ENCODE results near the gene TMEM255B. TPM values are rescaled to one million over a fixed set of nuclear protein-coding genes. Genes with fewer than 3 reads are reported as not detected.

Gene TMEM255B
- total RNA-seq, 1 experiment from 2014 or later: not detected

DNA sequence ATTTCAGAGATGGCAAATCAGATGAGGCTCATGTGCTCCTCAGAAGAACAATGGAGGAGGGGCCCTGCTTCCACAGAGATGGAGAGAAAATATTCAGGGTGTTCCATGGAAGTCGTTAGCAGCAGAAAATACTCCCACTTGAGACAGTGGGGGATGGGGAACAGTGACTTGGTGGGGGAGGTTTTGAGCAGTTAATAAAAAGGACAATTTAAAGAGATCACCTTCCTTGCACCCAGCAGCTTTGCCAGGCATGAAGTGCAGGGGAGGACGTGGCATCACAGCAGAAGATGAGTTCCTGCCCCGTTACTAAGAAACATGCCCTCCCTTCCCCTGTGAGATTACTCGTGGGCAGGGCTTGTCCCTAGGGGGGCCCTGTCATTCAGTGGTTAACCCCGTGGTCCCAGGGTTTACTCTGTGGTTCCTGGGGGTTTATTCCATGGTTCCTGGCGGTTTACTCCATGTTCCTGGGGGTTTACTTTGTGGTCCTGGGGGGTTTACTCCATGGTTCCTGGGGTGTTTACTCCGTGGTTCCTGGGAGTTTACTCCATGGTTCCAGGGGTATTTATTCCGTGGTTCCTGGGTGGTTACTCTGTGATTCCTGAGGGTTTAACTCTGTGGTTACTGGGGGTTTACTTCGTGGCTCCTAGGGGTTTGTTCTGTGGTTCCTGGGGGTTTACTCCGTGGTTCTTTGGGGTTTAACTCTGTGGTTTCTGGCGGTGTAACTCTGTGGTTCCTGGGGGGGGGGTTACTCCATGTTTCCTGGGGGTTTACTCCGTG, 49.2 kb downstream of the TMEM255B start:
- TF ChIP-seq, protein P1, sequence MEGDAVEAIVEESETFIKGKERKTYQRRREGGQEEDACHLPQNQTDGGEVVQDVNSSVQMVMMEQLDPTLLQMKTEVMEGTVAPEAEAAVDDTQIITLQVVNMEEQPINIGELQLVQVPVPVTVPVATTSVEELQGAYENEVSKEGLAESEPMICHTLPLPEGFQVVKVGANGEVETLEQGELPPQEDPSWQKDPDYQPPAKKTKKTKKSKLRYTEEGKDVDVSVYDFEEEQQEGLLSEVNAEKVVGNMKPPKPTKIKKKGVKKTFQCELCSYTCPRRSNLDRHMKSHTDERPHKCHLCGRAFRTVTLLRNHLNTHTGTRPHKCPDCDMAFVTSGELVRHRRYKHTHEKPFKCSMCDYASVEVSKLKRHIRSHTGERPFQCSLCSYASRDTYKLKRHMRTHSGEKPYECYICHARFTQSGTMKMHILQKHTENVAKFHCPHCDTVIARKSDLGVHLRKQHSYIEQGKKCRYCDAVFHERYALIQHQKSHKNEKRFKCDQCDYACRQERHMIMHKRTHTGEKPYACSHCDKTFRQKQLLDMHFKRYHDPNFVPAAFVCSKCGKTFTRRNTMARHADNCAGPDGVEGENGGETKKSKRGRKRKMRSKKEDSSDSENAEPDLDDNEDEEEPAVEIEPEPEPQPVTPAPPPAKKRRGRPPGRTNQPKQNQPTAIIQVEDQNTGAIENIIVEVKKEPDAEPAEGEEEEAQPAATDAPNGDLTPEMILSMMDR (IDR thresholded peaks at IDR 0.05; ENCODE audit: unreplicated experiment): no peak
- no peak overlapping the region for H3K27ac Mint-ChIP-seq (ENCODE audit: unreplicated experiment)
- no peak overlapping the region for H3K4me3 Mint-ChIP-seq (ENCODE audit: low read depth, unreplicated experiment)
- peaks cover 2% of the 10 kb centered on the region for H3K9me3 Mint-ChIP-seq (ENCODE audit: low read depth, unreplicated experiment)
- H3K36me3 Mint-ChIP-seq (ENCODE audit: insufficient read depth, unreplicated experiment): no peaks in the 10 kb centered on the region
- no TSS peak for BruUV-seq (replicated peaks)
- intact Hi-C loops (cut with micrococcal nuclease; ENCODE audit: unreplicated experiment): no loop called here
- no peak for DNase-seq
- H3K27me3 Mint-ChIP-seq (ENCODE audit: unreplicated experiment): no peaks in the 10 kb centered on the region
- CTCF ChIA-PET: no interaction called here
- H3K4me1 Mint-ChIP-seq (ENCODE audit: low read depth, unreplicated experiment): no peaks in the 10 kb centered on the region

DNA sequence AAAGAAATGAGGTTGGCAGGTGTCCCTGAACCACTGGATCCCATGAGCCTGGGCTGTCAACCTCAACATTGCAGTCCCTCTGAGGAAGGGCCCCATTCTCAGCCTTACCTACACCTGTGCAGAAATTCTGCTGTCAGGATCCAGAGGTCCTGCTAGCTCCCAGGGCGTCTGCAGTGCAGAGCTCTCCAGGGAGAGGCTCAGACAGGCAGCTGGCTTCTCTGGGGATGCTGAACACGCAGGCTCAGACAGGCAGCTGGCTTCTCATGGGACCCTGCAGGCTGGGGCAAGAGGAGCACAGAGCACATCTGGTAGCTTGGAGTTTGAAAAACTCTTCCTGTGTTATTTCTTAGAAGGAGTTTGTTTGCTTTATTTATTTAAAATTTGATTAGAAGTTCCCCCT, 50.9 kb downstream of the TMEM255B start:
- TF ChIP-seq, protein P1 (IDR thresholded peaks at IDR 0.05; ENCODE audit: unreplicated experiment): no peak
- Mint-ChIP-seq H3K4me3 (ENCODE audit: low read depth, unreplicated experiment) (no peak overlapping the region), H3K36me3 (ENCODE audit: insufficient read depth, unreplicated experiment) (no peaks in the 10 kb centered on the region), H3K9me3 (ENCODE audit: low read depth, unreplicated experiment) (peaks cover 2% of the 10 kb centered on the region), H3K27ac (ENCODE audit: unreplicated experiment) (no peak overlapping the region), H3K27me3 (ENCODE audit: unreplicated experiment) (no peaks in the 10 kb centered on the region), H3K4me1 (ENCODE audit: low read depth, unreplicated experiment) (no peaks in the 10 kb centered on the region)
- intact Hi-C loops (cut with micrococcal nuclease; ENCODE audit: unreplicated experiment): no loop called here
- BruUV-seq (replicated peaks): no TSS peak
- CTCF ChIA-PET: no interaction called here
- DNase-seq: no peak

DNA sequence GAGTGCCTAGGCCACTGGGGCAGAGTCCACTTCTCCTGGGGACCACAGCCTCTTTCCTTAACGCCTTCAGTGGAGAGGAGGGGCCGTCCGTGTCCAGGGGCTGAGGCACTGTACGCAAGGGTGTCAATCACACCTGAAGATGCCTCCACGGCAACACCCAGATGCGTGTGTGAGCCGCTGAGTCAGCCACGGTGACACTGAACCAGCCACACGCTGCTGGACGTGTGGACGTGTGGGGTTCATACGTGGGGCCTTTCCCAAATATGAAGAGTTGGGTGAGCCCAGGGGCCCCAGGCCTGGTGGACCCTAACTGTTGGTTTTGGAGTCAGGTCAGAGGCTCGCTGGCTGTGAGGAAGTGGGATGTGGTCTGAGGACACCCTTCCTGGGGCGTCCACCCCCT, 51.6 kb downstream of the TMEM255B start:
- H3K4me3 Mint-ChIP-seq (ENCODE audit: low read depth, unreplicated experiment): no peak overlapping the region
- H3K27me3 Mint-ChIP-seq (ENCODE audit: unreplicated experiment): no peaks in the 10 kb centered on the region
- no TSS peak for BruUV-seq (replicated peaks)
- no peak for DNase-seq
- intact Hi-C loops (cut with micrococcal nuclease; ENCODE audit: unreplicated experiment): no loop called here
- CTCF ChIA-PET: no interaction called here
- H3K4me1 Mint-ChIP-seq (ENCODE audit: low read depth, unreplicated experiment): no peaks in the 10 kb centered on the region
- TF ChIP-seq, protein P1 (IDR thresholded peaks at IDR 0.05; ENCODE audit: unreplicated experiment): no peak
- H3K27ac Mint-ChIP-seq (ENCODE audit: unreplicated experiment): no peak overlapping the region
- H3K9me3 Mint-ChIP-seq (ENCODE audit: low read depth, unreplicated experiment): peaks cover 2% of the 10 kb centered on the region
- peaks cover 2% of the 10 kb centered on the region for H3K36me3 Mint-ChIP-seq (ENCODE audit: insufficient read depth, unreplicated experiment)

DNA sequence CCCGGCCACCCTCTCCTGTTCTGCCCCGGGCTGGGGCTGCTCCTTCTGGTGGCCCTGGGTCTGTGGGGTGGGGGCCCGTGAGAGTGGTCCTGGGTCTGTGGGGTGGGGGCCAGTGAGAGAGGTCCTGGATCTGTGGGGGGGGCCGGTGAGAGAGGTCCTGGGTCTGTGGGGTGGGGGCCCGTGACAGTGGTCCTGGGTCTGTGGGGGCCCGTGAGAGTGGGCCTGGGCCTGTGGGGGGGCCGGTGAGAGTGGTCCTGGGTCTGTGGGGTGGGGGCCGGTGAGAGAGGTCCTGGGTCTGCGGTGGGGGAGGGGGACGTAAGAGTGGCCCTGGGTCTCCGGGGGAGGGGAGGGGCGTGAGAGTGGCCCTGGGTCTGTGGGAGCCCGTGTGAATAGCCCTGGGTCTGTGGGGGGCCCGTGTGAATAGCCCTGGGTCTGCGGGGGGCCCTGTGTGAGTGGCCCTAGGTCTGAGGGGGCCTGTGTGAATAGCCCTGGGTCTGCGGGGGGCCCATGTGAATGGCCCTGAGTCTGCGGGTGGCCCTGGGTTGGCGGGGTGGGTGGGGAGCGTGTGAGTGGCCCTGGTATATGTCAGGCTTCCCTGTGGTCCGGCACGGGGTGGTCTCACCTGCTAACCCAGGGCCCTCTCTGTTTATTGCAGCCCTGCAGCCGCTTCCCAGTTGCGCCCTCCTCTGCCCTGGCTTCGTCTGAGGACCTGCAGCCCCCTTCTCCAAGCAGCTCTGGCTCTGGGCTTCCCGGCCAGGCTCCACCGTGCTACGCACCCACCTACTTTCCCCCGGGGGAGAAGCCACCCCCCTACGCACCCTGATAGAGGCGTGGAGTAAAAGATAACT, 52.3 kb downstream of the TMEM255B start:
- H3K4me1 Mint-ChIP-seq (ENCODE audit: low read depth, unreplicated experiment): no peaks in the 10 kb centered on the region
- H3K27me3 Mint-ChIP-seq (ENCODE audit: unreplicated experiment): no peaks in the 10 kb centered on the region
- BruUV-seq (replicated peaks): no TSS peak
- TF ChIP-seq, protein P1 (IDR thresholded peaks at IDR 0.05; ENCODE audit: unreplicated experiment): no peak
- peaks cover 5% of the 10 kb centered on the region for H3K36me3 Mint-ChIP-seq (ENCODE audit: insufficient read depth, unreplicated experiment)
- H3K4me3 Mint-ChIP-seq (ENCODE audit: low read depth, unreplicated experiment): no peak overlapping the region
- no peak for DNase-seq
- intact Hi-C loops (cut with micrococcal nuclease; ENCODE audit: unreplicated experiment): no loop called here
- no peak overlapping the region for H3K27ac Mint-ChIP-seq (ENCODE audit: unreplicated experiment)
- CTCF ChIA-PET: no interaction called here
- H3K9me3 Mint-ChIP-seq (ENCODE audit: low read depth, unreplicated experiment): peaks cover 2% of the 10 kb centered on the region
